ENCODE results near the gene MTM1. TPM values are rescaled to one million over a fixed set of nuclear protein-coding genes. Genes with fewer than 3 reads are reported as not detected.
A peak's percentile ranks its signal among the peaks of the same experiment; 100 is the strongest.

The MTM1 gene
- 2.7 and 3.0 TPM in 2 replicates for polyA plus RNA-seq (2012; rRNA removed)
- 3.4 and 4.3 TPM in 2 replicates for polyA plus RNA-seq (2012; cell fraction: cytosol; rRNA removed)
- polyA plus RNA-seq (2012; cell fraction: nucleus; rRNA removed): 2.2 and 4.4 TPM in 2 replicates

GRCh38 chrX:150568320-150569154, at the start of gene MTM1:
Gene MTM1, plus strand, starts transcription at chrX:150568621. Its CDS starts 23,994 bp downstream, at chrX:150592615.
- ChIA-PET POLR2A (no interaction called here), CTCF (interaction anchor here (1.8 kb wide), 1 partner anchor 14 kb away, joined by 4 read pairs; no protein-coding TSS in a partner anchor)
- WGBS (ENCODE audit: low lambda C conversion rate): 0% methylated on average over 5 of the region's 89 CpGs
- no peaks in the 10 kb centered on the region for H3K36me3 ChIP-seq (replicated peaks in 1 of 2; ENCODE audit: control insufficient read depth in 1 of 2, insufficient read depth in 2 of 2, low read length in 1 of 2)
- peak; percentile 96 for DNase-seq
- peaks cover 24% of the 10 kb centered on the region for H3K79me2 ChIP-seq (ENCODE audit: insufficient read depth)
- H2AFZ ChIP-seq (ENCODE audit: low read depth): peak within 1 kb of the TSS; percentile 92
- H3K27ac ChIP-seq (ENCODE audit: low read depth in 2 of 2, low read length in 1 of 2): peak within 1 kb of the TSS; percentile 65 to 72; a peak in 2 of 4 replicates
- H3F3A ChIP-seq (replicated peaks; ENCODE audit: insufficient read depth): no peaks in the 10 kb centered on the region
- peak within 1 kb of the TSS; percentile 76 for H3K9ac ChIP-seq
- H3K27me3 ChIP-seq (ENCODE audit: insufficient read depth): no peaks in the 10 kb centered on the region
- no peaks in the 10 kb centered on the region for H3K9me3 ChIP-seq
- no peaks in the 10 kb centered on the region; a peak in 1 of 4 replicates for H3K4me1 ChIP-seq (ENCODE audit: control insufficient read depth in 1 of 2, insufficient read depth in 2 of 2, low read depth in 1 of 2, low read length in 1 of 2)
- peak within 1 kb of the TSS; percentile 70 to 74 for H3K4me3 ChIP-seq (ENCODE audit: low read depth in 2 of 2, low read length in 1 of 2)
- no peaks in the 10 kb centered on the region for H3K9me2 ChIP-seq
- no peaks in the 10 kb centered on the region for H4K20me1 ChIP-seq (ENCODE audit: insufficient read depth)
- peak within 1 kb of the TSS; percentile 74 for H3K4me2 ChIP-seq
- peak; percentile 59 for TF ChIP-seq USF2 (IDR thresholded peaks at IDR 0.05; ENCODE audit: borderline replicate concordance, low read depth, low read length)
- no peak for TF ChIP-seq FOSL2 (IDR thresholded peaks at IDR 0.05; ENCODE audit: borderline replicate concordance, low read depth)
- no peak for TF ChIP-seq POLR2AphosphoS5 (IDR thresholded peaks at IDR 0.05; ENCODE audit: low read depth, low read length)
- no peak for TF ChIP-seq GABPA (IDR thresholded peaks at IDR 0.05; ENCODE audit: low read depth)
- TF ChIP-seq TAF1 (IDR thresholded peaks at IDR 0.05; ENCODE audit: borderline replicate concordance, low read depth, low read length): peak; percentile 2; the same call in 1 of the 2 replicates
- TF ChIP-seq YY1 (IDR thresholded peaks at IDR 0.05; ENCODE audit: low read depth): peak; percentile 66; the same call in 1 of the 2 replicates
- TF ChIP-seq TEAD4 (IDR thresholded peaks at IDR 0.05; ENCODE audit: borderline replicate concordance, insufficient read depth): no peak
- no peak for TF ChIP-seq TCF12 (IDR thresholded peaks at IDR 0.05)
- no peak for TF ChIP-seq EZH2phosphoT487 (IDR thresholded peaks at IDR 0.05; ENCODE audit: borderline replicate concordance, low read depth)
- TF ChIP-seq ZBTB33 (IDR thresholded peaks at IDR 0.05; ENCODE audit: borderline replicate concordance, low read depth): no peak
- peak; percentile 56; the same call in 1 of the 2 replicates for TF ChIP-seq ELF1 (IDR thresholded peaks at IDR 0.05)
- no peak for TF ChIP-seq PBX3 (IDR thresholded peaks at IDR 0.05)
- TF ChIP-seq RCOR1 (IDR thresholded peaks at IDR 0.05; ENCODE audit: low read length): no peak
- TF ChIP-seq SIN3A (IDR thresholded peaks at IDR 0.05; ENCODE audit: borderline replicate concordance, low read depth, low read length): no peak
- TF ChIP-seq JUND (IDR thresholded peaks at IDR 0.05): no peak
- TF ChIP-seq SMC3 (IDR thresholded peaks at IDR 0.05; ENCODE audit: low read depth, low read length): no peak
- no peak for TF ChIP-seq MXI1 (IDR thresholded peaks at IDR 0.05; ENCODE audit: low read depth, low read length)
- no peak for TF ChIP-seq RAD21 (IDR thresholded peaks at IDR 0.05; ENCODE audit: low read length)
- TF ChIP-seq USF1 (IDR thresholded peaks at IDR 0.05; ENCODE audit: borderline replicate concordance, low read depth): peak; percentile 95
- TF ChIP-seq FOXJ3 (CRISPR knock-in tag; IDR thresholded peaks at IDR 0.05): no peak
- TF ChIP-seq MAX (IDR thresholded peaks at IDR 0.05; ENCODE audit: low read depth): peak; percentile 41; the same call in 1 of the 2 replicates
- no peak for TF ChIP-seq NFIC (IDR thresholded peaks at IDR 0.05; ENCODE audit: borderline replicate concordance)
- no peak for TF ChIP-seq FOXM1 (IDR thresholded peaks at IDR 0.05; ENCODE audit: low read depth)
- TF ChIP-seq CTCF (IDR thresholded peaks at IDR 0.05): no peak
